Measurements from ENCODE around the gene DNM3. TPM values are rescaled to one million over a fixed set of nuclear protein-coding genes. Genes with fewer than 3 reads are reported as not detected.

Gene DNM3
- total and polyA plus RNA-seq, 4 donors = 2.1 to 16.3 (median 5.6) TPM

GRCh38 chr1:172347416-172347815 lies 506.1 kb downstream of the DNM3 start:
- 96 to 99% methylated on average over 3 of the region's 3 CpGs for WGBS, 2 donors
- no peak for TF ChIP-seq CTCF (IDR thresholded peaks at IDR 0.05; ENCODE audit: control extremely low read depth, extremely low read depth)
- Histone ChIP-seq H3K27me3 (ENCODE audit: control insufficient read depth in 3 of 3, insufficient read depth in 3 of 3, low read length in 2 of 3) (no peaks in the 10 kb centered on the region), H3K36me3 (ENCODE audit: control insufficient read depth in 4 of 4, insufficient read depth in 4 of 4, low read length in 4 of 4) (no peaks in the 10 kb centered on the region), H3K4me3 (no peak overlapping the region), H3K4me1 (ENCODE audit: control insufficient read depth in 5 of 5, insufficient read depth in 5 of 5, low read length in 5 of 5) (peaks cover 0 to 35% (median 4%) of the 10 kb centered on the region in 5 donors), H3K9ac (ENCODE audit: insufficient read depth in 1 of 2, low read length in 2 of 2) (no peak overlapping the region), H3K9me3 (ENCODE audit: control insufficient read depth in 4 of 4, insufficient read depth in 3 of 4, low read length in 3 of 4) (peaks cover 0 to 5% (median 0%) of the 10 kb centered on the region in 4 donors), H3K27ac (ENCODE audit: low read depth in 1 of 2, low read length in 1 of 2) (no peak overlapping the region)
- DNase-seq = no peak
- ATAC-seq (ENCODE audit: insufficient read depth, low FRiP score) = no peak

GRCh38 chr1:172350856-172351255 lies 509.6 kb downstream of the DNM3 start:
- no peak overlapping the region for H3K4me3 ChIP-seq
- no peak for ATAC-seq (ENCODE audit: insufficient read depth, low FRiP score)
- H3K36me3 ChIP-seq (ENCODE audit: control insufficient read depth in 4 of 4, insufficient read depth in 4 of 4, low read length in 4 of 4) = no peaks in the 10 kb centered on the region
- TF ChIP-seq CTCF (IDR thresholded peaks at IDR 0.05; ENCODE audit: control extremely low read depth, extremely low read depth) = no peak
- peaks cover 0 to 22% (median 6%) of the 10 kb centered on the region in 5 donors for H3K4me1 ChIP-seq (ENCODE audit: control insufficient read depth in 5 of 5, insufficient read depth in 5 of 5, low read length in 5 of 5)
- DNase-seq = no peak
- no peak overlapping the region for H3K27ac ChIP-seq (ENCODE audit: low read depth in 1 of 2, low read length in 1 of 2)
- H3K9ac ChIP-seq (ENCODE audit: insufficient read depth in 1 of 2, low read length in 2 of 2) = no peak overlapping the region
- H3K9me3 ChIP-seq (ENCODE audit: control insufficient read depth in 4 of 4, insufficient read depth in 3 of 4, low read length in 3 of 4) = peaks cover 0 to 5% (median 0%) of the 10 kb centered on the region in 4 donors
- H3K27me3 ChIP-seq (ENCODE audit: control insufficient read depth in 3 of 3, insufficient read depth in 3 of 3, low read length in 2 of 3) = no peaks in the 10 kb centered on the region

GRCh38 chr1:172351346-172351745 lies 510.0 kb downstream of the DNM3 start:
- H3K4me1 ChIP-seq (ENCODE audit: control insufficient read depth in 5 of 5, insufficient read depth in 5 of 5, low read length in 5 of 5) = peaks cover 0 to 22% (median 6%) of the 10 kb centered on the region in 5 donors
- no peak overlapping the region for H3K27ac ChIP-seq (ENCODE audit: low read depth in 1 of 2, low read length in 1 of 2)
- no peaks in the 10 kb centered on the region for H3K36me3 ChIP-seq (ENCODE audit: control insufficient read depth in 4 of 4, insufficient read depth in 4 of 4, low read length in 4 of 4)
- no peaks in the 10 kb centered on the region for H3K27me3 ChIP-seq (ENCODE audit: control insufficient read depth in 3 of 3, insufficient read depth in 3 of 3, low read length in 2 of 3)
- no peak for TF ChIP-seq CTCF (IDR thresholded peaks at IDR 0.05; ENCODE audit: control extremely low read depth, extremely low read depth)
- H3K9me3 ChIP-seq (ENCODE audit: control insufficient read depth in 4 of 4, insufficient read depth in 3 of 4, low read length in 3 of 4) = peaks cover 0 to 5% (median 0%) of the 10 kb centered on the region in 4 donors
- no peak overlapping the region for H3K4me3 ChIP-seq
- H3K9ac ChIP-seq (ENCODE audit: insufficient read depth in 1 of 2, low read length in 2 of 2) = peak overlapping the region in 1 of 2 donors; percentile 23
- peak; percentile 24 to 86 (median 85) for DNase-seq
- no peak for ATAC-seq (ENCODE audit: insufficient read depth, low FRiP score)

GRCh38 chr1:172351754-172352161 lies 510.5 kb downstream of the DNM3 start:
- ATAC-seq (ENCODE audit: insufficient read depth, low FRiP score) (no peak), DNase-seq (peak in 2 of 3 donors; percentile 43 to 67)
- no peak overlapping the region for H3K4me3 ChIP-seq
- no peak for TF ChIP-seq CTCF (IDR thresholded peaks at IDR 0.05; ENCODE audit: control extremely low read depth, extremely low read depth)
- peaks cover 0 to 5% (median 0%) of the 10 kb centered on the region in 4 donors for H3K9me3 ChIP-seq (ENCODE audit: control insufficient read depth in 4 of 4, insufficient read depth in 3 of 4, low read length in 3 of 4)
- H3K4me1 ChIP-seq (ENCODE audit: control insufficient read depth in 5 of 5, insufficient read depth in 5 of 5, low read length in 5 of 5) = peaks cover 0 to 27% (median 10%) of the 10 kb centered on the region in 5 donors
- no peak overlapping the region for H3K27ac ChIP-seq (ENCODE audit: low read depth in 1 of 2, low read length in 1 of 2)
- no peaks in the 10 kb centered on the region for H3K36me3 ChIP-seq (ENCODE audit: control insufficient read depth in 4 of 4, insufficient read depth in 4 of 4, low read length in 4 of 4)
- H3K9ac ChIP-seq (ENCODE audit: insufficient read depth in 1 of 2, low read length in 2 of 2) = peak overlapping the region in 1 of 2 donors; percentile 23
- WGBS, 2 donors = 67% methylated on average over 3 of the region's 3 CpGs
- no peaks in the 10 kb centered on the region for H3K27me3 ChIP-seq (ENCODE audit: control insufficient read depth in 3 of 3, insufficient read depth in 3 of 3, low read length in 2 of 3)

Measured in lung (tissue), 12 donors.